Lower lobe of right lung (tissue), 2 donors: Measurements from ENCODE around the gene SULT1B1. TPM values are rescaled to one million over a fixed set of nuclear protein-coding genes. Genes with fewer than 3 reads are reported as not detected.

Experiments
- ATAC-seq, 2 donors: fragments of 200-7000 bp; cut with Tn5 transposase; one replicate each; pipeline ENCODE4 v1.9.1; 2020 to 2022; ENCODE audit warnings: mild to moderate bottlenecking in 2 of 2, moderate library complexity in 2 of 2
- DNase-seq: peaks from one replicate; pipeline ENCODE4 v3.0.0-alpha.2; 2020
- H3K27ac ChIP-seq: fragments of 200-600 bp; one replicate; pipeline ENCODE4 v1.8.0; 2022
- H3K27me3 ChIP-seq: fragments of 200-600 bp; one replicate; pipeline ENCODE4 v1.8.0; 2022; ENCODE audit warnings: low read depth
- H3K36me3 ChIP-seq: fragments of 200-600 bp; one replicate; pipeline ENCODE4 v1.8.0; 2022; ENCODE audit warnings: mild to moderate bottlenecking
- H3K4me1 ChIP-seq: fragments of 200-600 bp; one replicate; pipeline ENCODE4 v1.8.0; 2022
- H3K4me3 ChIP-seq: fragments of 200-600 bp; one replicate; pipeline ENCODE4 v1.8.0; 2022; ENCODE audit warnings: mild to moderate bottlenecking
- H3K9me3 ChIP-seq: fragments of 200-600 bp; one replicate; pipeline ENCODE4 v1.8.0; 2022
- CTCF ChIP-seq: fragments of 200-600 bp; IDR thresholded peaks from one replicate; pipeline ENCODE4 v1.8.0; 2022; ENCODE audit warnings: antibody characterized with exemption, mild to moderate bottlenecking
- intact Hi-C: fragments of 100-400 bp; cut with DNase I; formaldehyde crosslinking; loops from one replicate; pipeline ENCODE4 v1.11.0; 2022
- total RNA-seq: library from RNA; stranded (reverse); fragmentation: NEBNext Ultra II Directional; extraction: Animal tissue kit (Norgen Biotek cat#: 25700); gene quantifications from one replicate; pipeline ENCODE4 v1.2.1, GENCODE V29; 2021
- donor health status: DM: no; HTN: yes; CAD: no; lungs with severe emphysema.

Gene SULT1B1
- total RNA-seq, 1 donor from 2014 or later = 10.9 TPM

GRCh38 chr4:69727926-69728325, 32.5 kb downstream of the SULT1B1 start:
- no peaks in the 10 kb centered on the region for H3K27me3 ChIP-seq
- no peak overlapping the region for H3K4me3 ChIP-seq
- H3K9me3 ChIP-seq = no peaks in the 10 kb centered on the region
- H3K27ac ChIP-seq = no peak overlapping the region
- no peak for ATAC-seq
- DNase-seq = no peak
- H3K4me1 ChIP-seq = no peaks in the 10 kb centered on the region
- no peaks in the 10 kb centered on the region for H3K36me3 ChIP-seq
- intact Hi-C loops = no loop called here
- TF ChIP-seq CTCF = no peak

- DNase-seq = no peak
- Histone ChIP-seq H3K4me1 (no peaks in the 10 kb centered on the region), H3K9me3 (no peaks in the 10 kb centered on the region), H3K36me3 (no peaks in the 10 kb centered on the region), H3K27me3 (no peaks in the 10 kb centered on the region), H3K27ac (no peak overlapping the region), H3K4me3 (no peak overlapping the region)
- no peak for ATAC-seq
- no peak for TF ChIP-seq CTCF
- intact Hi-C loops = no loop called here
Measured at GRCh38 chr4:69727426-69727825, 33.0 kb downstream of the SULT1B1 start.

- ATAC-seq (no peak), DNase-seq (no peak)
- Histone ChIP-seq H3K9me3 (no peaks in the 10 kb centered on the region), H3K4me1 (no peaks in the 10 kb centered on the region), H3K27ac (no peak overlapping the region), H3K36me3 (no peaks in the 10 kb centered on the region), H3K27me3 (no peaks in the 10 kb centered on the region), H3K4me3 (no peak overlapping the region)
- intact Hi-C loops = no loop called here
- no peak for TF ChIP-seq CTCF
Measured at GRCh38 chr4:69726971-69727370, 33.4 kb downstream of the SULT1B1 start.

- ATAC-seq = peak in 1 of 2 donors; percentile 21
Measured at GRCh38 chr4:69718396-69719271, 41.8 kb downstream of the SULT1B1 start.

GRCh38 chr4:69717778-69718177, 42.6 kb downstream of the SULT1B1 start:
- ATAC-seq = no peak
- no peak overlapping the region for H3K27ac ChIP-seq
- no peaks in the 10 kb centered on the region for H3K27me3 ChIP-seq
- no peaks in the 10 kb centered on the region for H3K9me3 ChIP-seq
- H3K4me3 ChIP-seq = no peak overlapping the region
- intact Hi-C loops = no loop called here
- DNase-seq = no peak
- no peaks in the 10 kb centered on the region for H3K4me1 ChIP-seq
- no peaks in the 10 kb centered on the region for H3K36me3 ChIP-seq
- TF ChIP-seq CTCF = no peak

More at GRCh38 chr4:69718396-69719271, 41.8 kb downstream of the SULT1B1 start:
- no peak overlapping the region for H3K27ac ChIP-seq
- DNase-seq = no peak
- H3K4me1 ChIP-seq = no peaks in the 10 kb centered on the region
- no peaks in the 10 kb centered on the region for H3K36me3 ChIP-seq
- no peak for TF ChIP-seq CTCF
- H3K4me3 ChIP-seq = no peak overlapping the region
- intact Hi-C loops = no loop called here
- no peaks in the 10 kb centered on the region for H3K9me3 ChIP-seq
- no peaks in the 10 kb centered on the region for H3K27me3 ChIP-seq
